ENCODE results near the gene INKA2.

Gene INKA2

GRCh38 chr1:111739194-111739924, at the start of gene INKA2:
Gene INKA2 (minus strand): TSS chr1:111739395. CDS start chr1:111739242, 153 bp downstream.
- DNase-seq = peak; percentile 93 to 97

GRCh38 chr1:111786669-111787207, 47.5 kb upstream of the INKA2 start:
- no peak for DNase-seq

- no peak for DNase-seq
These were observed 45.2 kb upstream of the INKA2 start for GRCh38 chr1:111784273-111784901.

- no peak for DNase-seq
These were observed 40.4 kb upstream of the INKA2 start for GRCh38 chr1:111779546-111779945.

- DNase-seq = no peak
These were observed 39.4 kb upstream of the INKA2 start for GRCh38 chr1:111778541-111779051.

- no peak for DNase-seq
These were observed 38.9 kb upstream of the INKA2 start for GRCh38 chr1:111778066-111778465.

GRCh38 chr1:111777301-111777700, 38.1 kb upstream of the INKA2 start:
- no peak for DNase-seq

GRCh38 chr1:111776861-111777260, 37.7 kb upstream of the INKA2 start:
- no peak for DNase-seq

- DNase-seq = peak in 1 of 2 experiments; percentile 28
These were observed 37.2 kb upstream of the INKA2 start for GRCh38 chr1:111776391-111776790.

GRCh38 chr1:111775966-111776365, 36.8 kb upstream of the INKA2 start:
- no peak for DNase-seq

- DNase-seq = no peak
These were observed 31.7 kb upstream of the INKA2 start for GRCh38 chr1:111770916-111771315.

GRCh38 chr1:111769517-111770146, 30.4 kb upstream of the INKA2 start:
- DNase-seq = peak; percentile 44 to 69

- DNase-seq = no peak
These were observed 29.4 kb upstream of the INKA2 start for GRCh38 chr1:111768625-111769024.

GRCh38 chr1:111768023-111768422, 28.8 kb upstream of the INKA2 start:
- no peak for DNase-seq

- no peak for DNase-seq
These were observed 23.1 kb upstream of the INKA2 start for GRCh38 chr1:111762332-111762731.

GRCh38 chr1:111761717-111762116, 22.5 kb upstream of the INKA2 start:
- no peak for DNase-seq

GRCh38 chr1:111758373-111758772, 19.2 kb upstream of the INKA2 start:
- DNase-seq = no peak

- no peak for DNase-seq
These were observed 16.9 kb upstream of the INKA2 start for GRCh38 chr1:111756124-111756513.

- DNase-seq = peak; percentile 95 to 99
These were observed 16.3 kb upstream of the INKA2 start, which contains the start of gene DDX20 for GRCh38 chr1:111755331-111756123. Gene DDX20 (plus strand): TSS chr1:111755901. CDS start chr1:111755925, 24 bp downstream.

- DNase-seq = peak; percentile 70 to 76
These were observed 15.8 kb upstream of the INKA2 start for GRCh38 chr1:111754984-111755330.

GRCh38 chr1:111751906-111752575, 12.8 kb upstream of the INKA2 start:
- no peak for DNase-seq

GRCh38 chr1:111750856-111751255, 11.7 kb upstream of the INKA2 start:
- DNase-seq = no peak

All from NCI-H526 (cell line).